ENCODE measurements around the gene CCDC174. TPM values are rescaled to one million over a fixed set of nuclear protein-coding genes. Genes with fewer than 3 reads are reported as not detected.

Gene CCDC174
- total RNA-seq, 2 donors from 2014 or later, result 18.7 to 20.1 TPM

DNA sequence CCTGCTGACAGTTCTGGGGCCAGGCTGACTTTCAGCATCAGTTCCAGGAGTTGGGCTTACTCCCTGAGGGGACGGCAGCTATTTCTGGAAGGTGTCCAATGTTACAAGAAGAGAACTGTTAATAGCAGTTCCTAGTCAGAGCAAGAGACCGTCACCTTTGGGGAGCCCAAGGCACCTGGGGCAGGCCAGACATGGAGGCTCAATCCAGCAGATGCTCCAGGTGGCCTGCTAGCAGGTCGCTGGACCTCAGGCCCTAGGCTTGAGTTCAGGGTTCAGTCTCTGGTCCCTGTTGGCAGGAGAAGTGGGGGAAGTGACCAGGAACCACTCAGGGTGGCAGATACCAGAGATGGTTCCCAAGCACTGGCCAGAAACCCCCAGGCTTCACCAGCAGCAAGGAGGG lies 49.3 kb downstream of the CCDC174 start:
- Histone ChIP-seq H3K9ac (ENCODE audit: extremely low read depth, low read length, poor library complexity, severe bottlenecking) (no peak overlapping the region), H3K4me1 (ENCODE audit: control insufficient read depth, insufficient read depth, low read length) (no peaks in the 10 kb centered on the region), H3K36me3 (ENCODE audit: control insufficient read depth, insufficient read depth, low read length) (no peaks in the 10 kb centered on the region), H3K27me3 (ENCODE audit: control insufficient read depth, insufficient read depth, low read length, poor library complexity, severe bottlenecking) (no peaks in the 10 kb centered on the region), H3K27ac (ENCODE audit: low read depth, low read length) (no peak overlapping the region), H3K9me3 (ENCODE audit: control insufficient read depth, low read length) (no peaks in the 10 kb centered on the region), H3K4me3 (ENCODE audit: low read length) (no peak overlapping the region)
- 84 to 100% methylated on average over 1 to 3 of the region's 3 CpGs for WGBS, 2 experiments (ENCODE audit: insufficient coverage in 1 of 2, insufficient read length in 1 of 2)
- no peaks in the 10 kb centered on the region for H3K36me3 Mint-ChIP-seq (ENCODE audit: low read depth)
- H3K9me3 Mint-ChIP-seq, result no peaks in the 10 kb centered on the region
- DNase-seq, result no peak
- TF ChIP-seq, protein P1, sequence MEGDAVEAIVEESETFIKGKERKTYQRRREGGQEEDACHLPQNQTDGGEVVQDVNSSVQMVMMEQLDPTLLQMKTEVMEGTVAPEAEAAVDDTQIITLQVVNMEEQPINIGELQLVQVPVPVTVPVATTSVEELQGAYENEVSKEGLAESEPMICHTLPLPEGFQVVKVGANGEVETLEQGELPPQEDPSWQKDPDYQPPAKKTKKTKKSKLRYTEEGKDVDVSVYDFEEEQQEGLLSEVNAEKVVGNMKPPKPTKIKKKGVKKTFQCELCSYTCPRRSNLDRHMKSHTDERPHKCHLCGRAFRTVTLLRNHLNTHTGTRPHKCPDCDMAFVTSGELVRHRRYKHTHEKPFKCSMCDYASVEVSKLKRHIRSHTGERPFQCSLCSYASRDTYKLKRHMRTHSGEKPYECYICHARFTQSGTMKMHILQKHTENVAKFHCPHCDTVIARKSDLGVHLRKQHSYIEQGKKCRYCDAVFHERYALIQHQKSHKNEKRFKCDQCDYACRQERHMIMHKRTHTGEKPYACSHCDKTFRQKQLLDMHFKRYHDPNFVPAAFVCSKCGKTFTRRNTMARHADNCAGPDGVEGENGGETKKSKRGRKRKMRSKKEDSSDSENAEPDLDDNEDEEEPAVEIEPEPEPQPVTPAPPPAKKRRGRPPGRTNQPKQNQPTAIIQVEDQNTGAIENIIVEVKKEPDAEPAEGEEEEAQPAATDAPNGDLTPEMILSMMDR (conservative IDR thresholded peaks at IDR 0.05), result no peak
- no peaks in the 10 kb centered on the region for H3K4me1 Mint-ChIP-seq
- H3K4me3 Mint-ChIP-seq, result no peak overlapping the region
- H3K27ac Mint-ChIP-seq, result no peak overlapping the region
- peaks cover 6% of the 10 kb centered on the region for H3K27me3 Mint-ChIP-seq (ENCODE audit: insufficient read depth)

GRCh38 chr3:14701676-14702075 lies 50.1 kb downstream of the CCDC174 start:
- WGBS, 2 experiments (ENCODE audit: insufficient coverage in 1 of 2, insufficient read length in 1 of 2), result 87 to 95% methylated on average over 4 of the region's 4 CpGs
- H3K27me3 Mint-ChIP-seq (ENCODE audit: insufficient read depth), result peaks cover 6% of the 10 kb centered on the region
- H3K36me3 Mint-ChIP-seq (ENCODE audit: low read depth), result no peaks in the 10 kb centered on the region
- H3K27ac Mint-ChIP-seq, result no peak overlapping the region
- H3K9me3 Mint-ChIP-seq, result no peaks in the 10 kb centered on the region
- Histone ChIP-seq H3K27me3 (ENCODE audit: control insufficient read depth, insufficient read depth, low read length, poor library complexity, severe bottlenecking) (no peaks in the 10 kb centered on the region), H3K9me3 (ENCODE audit: control insufficient read depth, low read length) (no peaks in the 10 kb centered on the region), H3K36me3 (ENCODE audit: control insufficient read depth, insufficient read depth, low read length) (no peaks in the 10 kb centered on the region), H3K9ac (ENCODE audit: extremely low read depth, low read length, poor library complexity, severe bottlenecking) (no peak overlapping the region), H3K27ac (ENCODE audit: low read depth, low read length) (no peak overlapping the region), H3K4me1 (ENCODE audit: control insufficient read depth, insufficient read depth, low read length) (no peaks in the 10 kb centered on the region), H3K4me3 (ENCODE audit: low read length) (no peak overlapping the region)
- no peak overlapping the region for H3K4me3 Mint-ChIP-seq
- no peaks in the 10 kb centered on the region for H3K4me1 Mint-ChIP-seq
- no peak for DNase-seq
- TF ChIP-seq, protein P1 (conservative IDR thresholded peaks at IDR 0.05), result no peak

- WGBS, 2 experiments (ENCODE audit: insufficient coverage in 1 of 2, insufficient read length in 1 of 2), result 89% methylated on average over 5 to 9 of the region's 9 CpGs
These were observed 51.7 kb downstream of the CCDC174 start for GRCh38 chr3:14703128-14703750.

More at GRCh38 chr3:14703128-14703750, 51.7 kb downstream of the CCDC174 start:
- TF ChIP-seq, protein P1 (conservative IDR thresholded peaks at IDR 0.05), result no peak
- H3K4me3 Mint-ChIP-seq, result no peak overlapping the region
- H3K9me3 ChIP-seq (ENCODE audit: control insufficient read depth, low read length), result no peaks in the 10 kb centered on the region
- H3K27ac ChIP-seq (ENCODE audit: low read depth, low read length), result no peak overlapping the region
- no peaks in the 10 kb centered on the region for H3K4me1 Mint-ChIP-seq
- H3K36me3 ChIP-seq (ENCODE audit: control insufficient read depth, insufficient read depth, low read length), result no peaks in the 10 kb centered on the region
- DNase-seq, result no peak
- H3K9ac ChIP-seq (ENCODE audit: extremely low read depth, low read length, poor library complexity, severe bottlenecking), result no peak overlapping the region
- no peaks in the 10 kb centered on the region for H3K9me3 Mint-ChIP-seq
- no peak overlapping the region for H3K27ac Mint-ChIP-seq
- no peak overlapping the region for H3K4me3 ChIP-seq (ENCODE audit: low read length)
- no peaks in the 10 kb centered on the region for H3K36me3 Mint-ChIP-seq (ENCODE audit: low read depth)
- H3K4me1 ChIP-seq (ENCODE audit: control insufficient read depth, insufficient read depth, low read length), result no peaks in the 10 kb centered on the region
- H3K27me3 ChIP-seq (ENCODE audit: control insufficient read depth, insufficient read depth, low read length, poor library complexity, severe bottlenecking), result no peaks in the 10 kb centered on the region
- peaks cover 6% of the 10 kb centered on the region for H3K27me3 Mint-ChIP-seq (ENCODE audit: insufficient read depth)

All from endodermal cell (in vitro differentiated cells).